HG03095 (cell line): ENCODE measurements around the gene SERF2.
"Not testable (repeated sequence)": the region's sequence is repeated elsewhere in the genome, so short reads cannot be mapped to it uniquely, and the experiment has no call there.

Experiments used
- ATAC-seq: cut with Tn5 transposase; IDR thresholded peaks from one replicate; pipeline ENCODE4 v1.9.1; 2021; ENCODE audit warnings: moderate library complexity; ENCODE audit not compliant: unreplicated experiment

Gene SERF2

DNA sequence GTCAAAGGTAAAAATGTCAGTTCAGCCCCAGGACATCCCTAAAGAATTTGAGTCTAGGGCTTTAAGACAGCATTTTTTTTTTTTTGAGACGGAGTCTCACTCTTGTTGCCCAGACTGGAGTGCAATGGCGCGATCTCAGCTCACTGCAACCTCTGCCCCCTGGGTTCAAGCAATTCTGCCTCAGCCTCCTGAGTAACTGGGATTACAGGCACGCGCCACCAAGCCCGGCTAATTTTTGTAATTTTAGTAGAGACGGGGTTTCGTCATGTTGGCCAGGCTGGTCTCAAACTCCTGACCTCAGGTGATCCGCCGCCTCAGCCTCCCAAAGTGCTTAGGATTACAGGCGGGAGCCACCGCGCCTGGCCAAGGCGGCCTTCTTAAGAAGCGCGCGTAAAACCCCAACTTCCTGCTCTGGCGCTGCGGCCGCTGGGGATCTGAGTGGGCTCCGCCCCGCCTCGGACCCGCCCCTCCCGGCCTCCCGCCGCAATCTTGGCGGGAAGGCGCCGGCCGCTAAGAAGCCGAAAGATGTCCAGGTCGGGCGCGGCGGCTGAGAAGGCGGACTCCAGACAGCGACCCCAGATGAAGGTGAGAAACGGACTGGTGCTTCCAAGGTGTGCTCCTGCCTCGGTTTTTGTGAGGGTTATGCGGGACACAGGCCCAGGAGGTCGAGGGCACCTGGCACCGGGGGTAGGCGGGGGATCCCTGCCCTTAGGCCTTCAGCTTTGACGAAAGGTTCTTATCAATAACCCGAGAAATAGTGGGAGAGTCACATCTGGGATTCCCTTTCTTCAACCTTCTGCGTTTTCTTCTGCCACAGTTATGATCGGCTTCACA lies 34.6 kb downstream of the SERF2 start, which contains the start of gene WDR76:
WDR76 (plus strand) TSS at position 495 of the 834 bp plus-strand sequence; CDS start at position 526, 31 bp downstream.
- peak; percentile 54 for ATAC-seq

- no peak for ATAC-seq
These were observed 36.0 kb downstream of the SERF2 start for GRCh38 chr15:43828061-43828657.

DNA sequence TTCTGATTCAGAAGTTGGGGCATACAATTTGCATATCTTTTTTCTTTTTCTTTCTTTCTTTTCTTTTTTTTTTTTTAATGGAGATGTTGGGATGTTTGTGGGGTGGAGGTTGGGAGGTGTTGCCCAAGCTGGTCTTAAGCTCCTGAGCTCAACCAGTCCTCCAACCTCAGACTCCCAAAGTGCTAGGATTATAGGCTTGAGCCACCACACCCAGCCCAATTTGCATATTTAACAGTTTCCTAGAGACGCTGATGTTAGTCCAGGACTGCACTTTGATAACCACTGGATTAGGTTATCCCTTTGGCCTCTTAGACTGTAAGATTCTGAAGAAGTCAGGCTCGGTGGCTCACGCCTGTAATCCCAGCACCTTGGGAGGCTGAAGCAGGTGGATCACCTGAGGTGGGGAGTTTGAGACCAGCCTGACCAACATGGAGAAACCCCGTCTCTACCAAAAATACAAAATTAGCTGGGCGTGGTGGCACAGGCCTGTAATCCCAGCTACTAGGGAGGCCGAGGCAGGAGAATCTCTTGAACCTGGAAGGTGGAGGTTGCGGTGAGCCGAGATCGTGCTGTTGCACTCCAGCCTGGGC lies 37.9 kb downstream of the SERF2 start:
- not testable (repeated sequence) for ATAC-seq

DNA sequence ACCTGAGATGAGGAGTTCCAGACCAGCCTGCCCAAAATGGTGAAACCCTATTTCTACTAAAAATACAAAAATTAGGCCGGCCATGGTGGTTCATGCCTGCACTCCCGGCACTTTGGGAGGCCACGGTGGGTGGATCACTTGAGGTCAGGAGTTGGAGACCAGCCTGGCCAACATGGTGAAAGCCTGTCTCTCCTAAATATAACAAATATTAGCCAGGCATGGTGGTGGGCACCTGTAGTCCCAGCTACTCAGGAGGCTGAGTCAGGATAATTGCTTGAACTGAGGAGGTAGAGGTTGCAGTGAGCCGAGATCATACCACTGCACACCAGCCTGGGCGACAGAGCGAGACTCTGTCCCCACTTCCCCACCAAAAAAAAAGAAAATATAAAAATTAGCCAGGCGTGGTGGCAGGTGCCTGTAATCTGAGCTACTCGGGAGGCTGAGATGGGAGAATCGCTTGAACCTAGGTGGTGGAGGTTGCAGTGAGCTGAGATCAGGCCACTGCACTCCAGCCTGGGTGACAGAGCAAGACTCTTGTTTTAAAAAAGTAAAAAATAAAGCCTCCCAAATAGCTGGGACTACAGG lies 38.7 kb downstream of the SERF2 start:
- not testable (repeated sequence) for ATAC-seq

DNA sequence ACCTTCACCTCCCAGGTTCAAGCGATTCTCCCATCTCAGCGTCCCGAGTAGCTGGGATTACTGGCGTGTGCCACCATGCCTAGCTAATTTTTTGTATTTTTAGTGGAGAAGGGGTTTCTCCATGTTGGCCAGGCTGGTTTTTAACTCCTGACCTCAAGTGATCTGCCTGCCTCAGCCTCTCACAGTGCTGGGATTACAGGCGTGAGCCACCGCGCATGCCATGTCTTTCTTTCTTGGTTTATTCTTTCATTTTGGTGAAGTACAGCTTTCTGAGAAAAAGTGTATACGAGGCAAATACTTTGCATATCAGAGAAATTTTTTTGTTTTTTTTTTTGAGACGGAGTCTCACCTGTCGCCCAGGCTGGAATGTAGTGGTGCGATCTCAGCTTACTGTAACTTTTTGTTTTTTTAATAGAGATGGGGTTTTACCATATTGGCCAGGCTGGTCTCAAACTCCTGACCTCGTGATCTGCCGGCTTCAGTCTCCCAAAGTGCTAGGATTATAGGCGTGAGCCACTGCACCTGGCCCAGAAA lies 39.5 kb downstream of the SERF2 start:
- not testable (repeated sequence) for ATAC-seq

GRCh38 chr15:43832485-43832884 lies 40.4 kb downstream of the SERF2 start:
- ATAC-seq, result not testable (repeated sequence)

GRCh38 chr15:43845421-43845820 lies 53.3 kb downstream of the SERF2 start:
- ATAC-seq, result no peak
